ENCODE results near the gene ZDHHC11B.
"Not testable (repeated sequence)": the region's sequence is repeated elsewhere in the genome, so short reads cannot be mapped to it uniquely, and the experiment has no call there.

ZDHHC11B gene

DNA sequence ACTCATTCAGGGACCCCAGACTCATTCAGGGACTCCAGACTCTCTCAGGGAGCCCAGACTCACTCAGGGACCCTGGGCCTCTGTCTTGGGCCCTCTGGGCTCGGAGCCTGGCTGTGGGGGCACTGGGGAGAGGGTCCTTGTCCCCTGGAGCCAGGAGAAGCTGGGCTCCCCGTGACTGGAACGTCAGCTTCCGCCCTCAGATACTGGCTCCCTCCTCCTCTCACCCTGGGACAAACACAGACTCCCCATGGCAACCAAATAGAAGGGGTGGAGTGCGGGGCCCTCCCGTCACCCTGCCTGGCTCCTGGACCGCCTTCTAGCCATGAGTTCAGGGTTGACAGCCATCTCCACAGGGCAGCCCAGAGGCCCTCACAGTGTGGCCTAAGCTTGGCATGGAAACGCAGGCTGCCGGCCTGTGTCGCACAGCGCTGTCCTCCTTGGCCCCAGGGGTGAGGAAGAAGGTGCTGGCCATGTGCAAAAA, 27.6 kb downstream of the ZDHHC11B start:
- in situ Hi-C loops (cut with MboI; ENCODE audit: low sequenced_read_pairs), result no loop called here

DNA sequence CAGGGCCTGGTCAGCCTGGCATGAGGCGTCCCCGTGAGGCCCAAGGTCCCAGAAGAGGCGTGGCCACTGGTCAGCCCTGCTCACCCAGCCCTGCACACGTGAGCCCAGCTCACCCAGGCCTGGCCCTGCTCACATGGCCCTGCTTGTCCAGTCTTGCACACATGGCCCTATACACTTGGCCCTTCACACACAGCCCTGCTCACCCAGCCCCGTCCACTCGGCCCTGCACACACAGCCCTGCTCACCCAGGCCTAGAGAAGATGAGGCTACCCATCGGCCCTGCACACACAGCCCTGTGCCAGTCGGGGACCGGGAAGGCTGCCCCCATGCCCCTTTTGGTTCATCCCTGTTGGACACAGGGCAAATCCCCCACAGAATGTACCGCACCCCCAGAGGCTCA, 28.4 kb downstream of the ZDHHC11B start:
- in situ Hi-C loops (cut with MboI; ENCODE audit: low sequenced_read_pairs), result no loop called here

DNA sequence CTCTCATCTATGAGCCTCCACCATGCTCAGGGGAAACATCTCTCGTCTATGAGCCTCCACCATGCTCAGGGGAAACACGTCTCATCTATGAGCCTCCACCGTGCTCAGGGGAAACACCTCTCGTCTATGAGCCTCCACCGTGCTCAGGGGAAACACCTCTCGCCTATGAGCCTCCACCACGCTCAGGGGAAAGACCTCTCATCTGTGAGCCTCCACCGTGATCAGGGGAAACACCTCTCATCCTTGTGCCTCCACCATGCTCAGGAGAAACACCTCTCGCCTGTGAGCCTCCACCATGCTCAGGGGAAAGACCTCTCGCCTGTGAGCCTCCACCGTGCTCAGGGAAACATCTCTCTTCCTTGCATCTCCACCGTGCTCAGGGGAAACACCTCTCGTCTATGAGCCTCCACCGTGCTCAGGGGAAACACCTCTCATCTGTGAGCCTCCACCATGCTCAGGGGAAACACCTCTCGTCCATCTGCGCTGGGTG, 30.3 kb downstream of the ZDHHC11B start:
- in situ Hi-C loops (cut with MboI; ENCODE audit: low sequenced_read_pairs), result not testable (repeated sequence)

- in situ Hi-C loops (cut with MboI; ENCODE audit: low sequenced_read_pairs), result not testable (repeated sequence)
These were observed 30.9 kb downstream of the ZDHHC11B start for GRCh38 chr5:753567-754142.

GRCh38 chr5:752532-753115, 31.9 kb downstream of the ZDHHC11B start:
- in situ Hi-C loops (cut with MboI; ENCODE audit: low sequenced_read_pairs), result not testable (repeated sequence)

DNA sequence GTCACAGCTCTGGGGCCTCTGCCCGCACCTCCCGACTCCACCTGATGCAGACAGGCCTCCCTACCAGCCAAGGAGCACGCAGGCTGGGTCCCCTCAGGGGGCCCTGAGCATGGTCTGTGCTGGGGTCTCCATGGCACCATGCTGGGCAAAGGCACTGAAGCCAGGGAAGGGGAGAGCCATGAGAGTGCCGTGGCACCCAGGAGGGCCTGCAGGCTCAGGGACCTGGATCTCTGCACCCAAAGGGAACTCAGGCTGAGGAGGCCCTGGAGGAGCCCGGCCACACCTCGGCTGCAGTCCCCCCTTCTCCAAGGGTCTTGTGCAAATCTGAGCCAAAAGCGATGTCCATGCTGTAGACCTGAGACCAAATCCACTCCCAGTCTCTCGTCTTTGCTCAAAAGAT, 32.5 kb downstream of the ZDHHC11B start:
- in situ Hi-C loops (cut with MboI; ENCODE audit: low sequenced_read_pairs), result not testable (repeated sequence)

DNA sequence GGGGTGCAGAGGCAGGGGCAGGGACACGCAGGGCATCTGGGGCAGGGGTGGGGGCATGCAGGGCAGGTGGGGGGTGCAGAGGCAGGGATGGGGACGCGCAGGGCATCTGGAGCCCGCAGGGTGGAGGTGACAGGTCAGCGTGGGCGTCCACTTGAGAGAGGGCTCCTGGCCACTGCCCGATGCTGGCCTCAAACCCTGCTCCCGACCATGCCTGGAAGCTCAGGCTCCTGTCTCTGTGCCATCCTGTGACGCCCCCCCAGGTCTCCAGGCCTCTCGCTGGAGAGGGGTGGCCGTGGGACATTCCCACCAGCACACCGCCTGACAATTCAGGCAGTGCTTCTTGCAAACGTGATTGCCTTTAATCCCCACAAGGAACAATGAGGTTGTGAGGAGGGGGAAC, 33.0 kb downstream of the ZDHHC11B start:
- in situ Hi-C loops (cut with MboI; ENCODE audit: low sequenced_read_pairs), result no loop called here

DNA sequence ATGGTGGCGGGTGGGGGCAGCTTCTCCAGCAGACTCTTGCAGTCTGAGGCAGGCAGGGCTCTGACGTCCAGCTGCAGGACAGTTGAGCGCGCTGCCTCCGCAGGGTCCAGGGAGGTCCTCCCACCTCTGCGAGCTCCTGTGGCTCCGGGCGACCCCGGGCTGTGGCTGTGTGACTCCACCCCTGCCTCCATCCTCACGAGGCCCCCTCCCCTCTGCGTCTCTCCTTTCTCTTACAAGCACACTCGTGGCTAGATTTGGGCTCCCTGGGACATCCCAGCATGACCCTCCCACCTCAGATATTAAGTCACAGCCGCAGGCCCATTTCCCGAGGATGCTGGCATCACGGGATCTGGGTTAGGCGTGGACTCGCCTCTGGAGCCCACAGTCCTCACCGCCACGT, 34.3 kb downstream of the ZDHHC11B start:
- in situ Hi-C loops (cut with MboI; ENCODE audit: low sequenced_read_pairs), result not testable (repeated sequence)

- in situ Hi-C loops (cut with MboI; ENCODE audit: low sequenced_read_pairs), result no loop called here
These were observed 35.3 kb downstream of the ZDHHC11B start for GRCh38 chr5:749101-749670.

- in situ Hi-C loops (cut with MboI; ENCODE audit: low sequenced_read_pairs), result not testable (repeated sequence)
These were observed 36.2 kb downstream of the ZDHHC11B start for GRCh38 chr5:748011-748980.

DNA sequence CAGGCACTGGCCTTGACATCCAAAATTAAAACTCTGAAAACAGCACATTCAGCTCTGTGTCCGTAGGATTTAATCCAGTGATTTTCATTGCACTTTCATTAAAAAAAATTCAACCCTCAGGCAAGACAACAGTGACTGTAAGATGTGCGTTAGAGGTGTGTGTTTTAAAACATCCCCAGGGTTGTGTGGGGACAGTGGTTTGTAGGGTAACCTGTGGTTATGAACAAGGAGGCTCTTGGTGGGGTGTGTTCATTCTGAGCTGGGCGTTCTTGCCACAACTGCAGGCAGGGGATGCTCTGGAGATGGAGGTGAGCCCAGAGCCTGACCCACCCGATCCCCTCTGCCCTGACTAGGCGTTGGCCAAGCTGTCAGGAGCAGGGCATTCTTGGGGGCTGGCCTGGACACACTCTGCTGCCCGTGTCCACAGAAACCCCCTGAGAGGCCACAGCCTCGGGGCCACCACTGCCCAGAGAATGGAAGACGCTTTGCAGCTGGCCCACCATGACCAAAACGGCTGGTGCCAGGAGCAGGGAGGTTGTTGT, 37.2 kb downstream of the ZDHHC11B start:
- in situ Hi-C loops (cut with MboI; ENCODE audit: low sequenced_read_pairs), result not testable (repeated sequence)

- in situ Hi-C loops (cut with MboI; ENCODE audit: low sequenced_read_pairs), result no loop called here
These were observed 38.2 kb downstream of the ZDHHC11B start for GRCh38 chr5:746258-746761.

DNA sequence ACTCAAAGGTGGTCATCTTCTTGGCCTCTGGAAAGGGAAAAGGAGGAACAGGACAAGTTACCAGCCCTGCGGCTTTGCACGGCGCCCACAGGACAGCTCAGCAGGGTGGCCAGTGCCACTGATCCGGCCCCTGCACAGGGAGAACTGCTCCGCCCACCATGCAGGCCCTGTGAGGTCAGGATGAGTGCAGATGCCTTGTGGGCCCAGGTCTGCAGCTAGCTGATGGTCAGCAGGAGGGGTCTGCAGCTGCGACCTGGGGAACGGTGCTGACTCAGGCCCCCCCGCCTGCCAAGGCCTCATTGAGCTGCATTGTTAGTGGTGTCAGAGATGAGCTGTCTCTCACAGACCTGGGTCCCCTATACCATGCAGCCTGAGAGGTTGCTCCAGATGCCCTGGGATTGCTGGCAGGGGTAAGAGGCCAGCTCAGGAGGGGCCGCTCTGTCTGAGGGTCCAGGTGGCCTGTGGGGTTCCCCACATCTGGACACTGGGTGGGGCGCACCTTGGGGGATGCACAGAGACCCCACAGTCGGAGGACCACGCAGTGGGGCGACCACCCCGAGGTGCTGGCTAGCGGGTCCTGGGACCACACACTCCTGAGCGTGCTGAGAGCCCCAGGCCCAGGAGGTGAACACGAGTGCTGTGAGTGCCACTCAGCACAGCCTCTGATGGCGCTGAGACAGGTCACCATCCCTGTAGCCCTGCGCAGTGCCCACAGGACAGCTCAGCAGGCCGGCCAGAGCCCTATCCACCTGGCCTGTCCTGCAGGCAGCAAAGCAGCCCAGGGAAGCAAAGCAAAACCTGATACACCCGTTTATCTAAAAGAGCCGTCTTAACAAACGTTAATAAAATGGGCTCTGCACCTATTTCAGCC, 39.0 kb downstream of the ZDHHC11B start:
- in situ Hi-C loops (cut with MboI; ENCODE audit: low sequenced_read_pairs), result not testable (repeated sequence)

DNA sequence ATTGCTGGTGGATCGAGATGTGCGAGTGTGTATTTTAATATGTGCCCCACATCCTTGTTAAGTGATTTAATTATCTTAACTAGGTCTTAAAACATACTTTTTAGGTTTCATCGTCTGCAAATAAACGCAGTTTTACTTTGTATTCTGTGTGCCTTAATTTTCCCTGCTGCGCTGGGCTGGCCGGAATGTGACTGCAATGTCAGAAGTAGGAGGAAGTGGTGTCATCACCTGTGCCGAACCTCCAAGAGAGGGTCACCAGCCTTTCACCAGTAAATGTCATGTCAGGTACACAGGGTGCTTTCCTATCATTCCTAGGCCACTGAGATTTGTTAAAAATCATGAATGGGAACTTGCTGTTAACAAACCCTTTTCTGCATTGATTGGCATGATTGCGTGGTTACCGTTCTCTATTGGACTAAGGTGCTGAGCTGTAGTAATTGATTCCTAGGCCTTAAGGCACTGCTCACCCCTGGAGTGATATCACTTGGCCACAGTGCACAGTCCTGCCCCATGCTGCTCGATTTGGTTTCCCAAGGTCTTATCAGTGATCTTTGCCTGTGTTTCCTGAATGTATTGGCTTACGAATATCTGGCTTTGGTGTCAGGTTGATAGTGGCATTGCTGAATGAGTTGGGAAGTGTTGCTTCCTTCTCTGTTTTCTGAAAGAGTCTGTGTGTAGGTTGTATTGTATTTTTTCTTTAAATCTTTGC, 40.7 kb downstream of the ZDHHC11B start:
- in situ Hi-C loops (cut with MboI; ENCODE audit: low sequenced_read_pairs), result not testable (repeated sequence)

- in situ Hi-C loops (cut with MboI; ENCODE audit: low sequenced_read_pairs), result not testable (repeated sequence)
These were observed 42.3 kb downstream of the ZDHHC11B start for GRCh38 chr5:742276-742675.

- in situ Hi-C loops (cut with MboI; ENCODE audit: low sequenced_read_pairs), result not testable (repeated sequence)
These were observed 50.4 kb downstream of the ZDHHC11B start for GRCh38 chr5:734145-734544.

DNA sequence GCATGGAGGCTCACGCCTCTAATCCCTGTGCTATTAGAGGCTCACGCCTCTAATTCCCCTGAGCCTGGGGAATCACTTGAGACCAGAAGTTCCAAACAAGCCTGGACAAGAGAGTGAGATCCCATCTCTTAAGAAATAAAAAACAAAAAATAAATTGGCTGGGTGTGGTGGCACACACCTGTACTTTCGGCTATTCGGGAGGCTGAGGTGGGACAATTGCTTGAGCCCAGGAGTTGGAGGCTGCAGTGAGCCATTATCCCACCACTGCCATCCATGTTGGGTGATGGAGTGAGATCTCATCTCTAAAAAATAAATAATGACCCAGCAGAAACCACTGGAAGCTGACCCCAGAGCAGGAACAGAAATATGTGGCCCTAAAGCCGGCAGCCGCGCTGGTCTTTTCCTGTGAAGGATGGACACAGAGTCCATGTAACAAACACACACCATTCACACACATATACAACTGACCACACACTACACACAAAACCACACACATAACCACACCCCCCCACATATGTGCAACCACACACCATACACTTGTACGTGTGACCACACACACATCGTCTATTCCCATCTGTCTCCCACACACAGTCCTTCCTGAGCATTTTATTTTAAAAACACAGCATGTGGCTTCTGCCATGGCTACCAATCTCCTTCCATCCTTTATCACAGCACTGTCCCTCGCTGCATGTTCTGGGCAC, 51.6 kb downstream of the ZDHHC11B start:
- in situ Hi-C loops (cut with MboI; ENCODE audit: low sequenced_read_pairs), result not testable (repeated sequence)

GRCh38 chr5:729225-729624, 55.3 kb downstream of the ZDHHC11B start:
- in situ Hi-C loops (cut with MboI; ENCODE audit: low sequenced_read_pairs), result not testable (repeated sequence)
